ENCODE results near the gene YBX2. TPM values are rescaled to one million over a fixed set of nuclear protein-coding genes. Genes with fewer than 3 reads are reported as not detected.
A peak's percentile ranks its signal among the peaks of the same experiment; 100 is the strongest.

The YBX2 gene
- total RNA-seq, 1 experiment from 2014 or later: 24.0 TPM

DNA sequence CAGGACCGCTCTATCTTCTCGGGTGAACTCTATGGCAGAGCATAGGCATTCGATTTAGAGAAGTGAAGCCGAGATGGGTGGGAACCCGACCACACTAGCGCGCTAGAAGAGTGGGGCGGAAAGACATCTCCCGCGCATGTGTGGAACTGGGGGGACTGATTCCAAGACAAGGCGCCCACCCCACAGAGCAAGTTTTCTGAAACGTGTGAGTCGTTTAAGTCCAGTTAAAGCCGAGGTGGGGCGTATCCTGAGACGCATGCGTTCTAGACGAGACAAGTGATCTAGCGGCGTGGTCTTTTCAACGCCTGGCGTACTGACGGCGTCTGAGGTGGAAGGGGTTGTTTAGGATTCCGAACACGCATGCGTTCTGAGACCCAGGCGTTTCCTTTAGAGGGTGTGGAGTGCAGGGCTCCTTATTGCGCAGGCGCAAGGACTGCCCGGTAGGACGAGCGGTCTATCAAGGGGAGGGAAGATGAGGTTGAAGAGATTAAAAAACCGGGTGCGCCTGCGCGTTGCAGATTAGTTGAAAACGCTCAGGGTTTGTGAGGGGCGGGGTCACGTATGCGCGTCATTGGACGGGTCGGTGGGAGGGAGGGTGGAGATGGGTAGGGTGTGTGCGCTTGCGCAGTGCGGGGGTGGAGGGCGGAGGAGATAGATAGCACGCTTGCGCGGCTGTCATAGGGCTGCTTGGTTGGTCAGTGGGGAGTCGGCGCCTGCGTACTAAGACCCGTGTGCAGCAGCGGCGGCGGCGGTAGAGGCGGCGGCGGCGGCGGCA, 12.7 kb upstream of the YBX2 start, which contains the start of gene EIF5A:
Gene EIF5A, plus strand, starts transcription at position 718 of the 775 bp plus-strand sequence. CDS start 2,008 bp downstream, outside the sequence.
- peaks cover 25 to 26% of the 10 kb centered on the region in 2 experiments for H3K4me1 Mint-ChIP-seq
- Histone ChIP-seq H4K91ac (ENCODE audit: insufficient read length, low read depth, low read length) (peak within 1 kb of the TSS; percentile 65), H2BK5ac (ENCODE audit: insufficient read length, low read length) (no peak within 1 kb of the TSS), H2BK15ac (ENCODE audit: low read depth, low read length) (no peak within 1 kb of the TSS; the same call in 1 of the 2 replicates), H4K20me1 (ENCODE audit: control insufficient read depth, insufficient read depth, insufficient read length) (no peaks in the 10 kb centered on the region), H3K27me3 (ENCODE audit: insufficient read depth, low read length) (no peaks in the 10 kb centered on the region), H4K5ac (ENCODE audit: insufficient read length, low read depth, low read length) (no peak within 1 kb of the TSS), H4K8ac (replicated peaks; ENCODE audit: insufficient read length, low read depth, low read length) (no peak within 1 kb of the TSS), H3K79me1 (ENCODE audit: insufficient read depth, low read depth, low read length, poor library complexity, severe bottlenecking) (no peaks in the 10 kb centered on the region), H2BK120ac (ENCODE audit: low read depth, low read length, poor library complexity, severe bottlenecking) (no peak within 1 kb of the TSS), H3K9me3 (ENCODE audit: control insufficient read depth, low read depth, low read length) (no peaks in the 10 kb centered on the region), H3K4me1 (ENCODE audit: insufficient read depth, low read length) (peaks cover 2% of the 10 kb centered on the region; the same call in 1 of the 2 replicates), H2AK5ac (ENCODE audit: insufficient read length, low read length) (no peak within 1 kb of the TSS), H3K23ac (ENCODE audit: insufficient read length, low read depth, low read length) (no peak within 1 kb of the TSS), H3T11ph (ENCODE audit: low read length) (no peak within 1 kb of the TSS), H3K4ac (ENCODE audit: low read depth, low read length) (peak within 1 kb of the TSS; percentile 51; the same call in 1 of the 2 replicates), H3K18ac (ENCODE audit: insufficient read length, low read depth, low read length) (peak within 1 kb of the TSS; percentile 77), H3K79me2 (ENCODE audit: insufficient read depth, low read length) (peaks cover 21% of the 10 kb centered on the region), H3K23me2 (ENCODE audit: insufficient read length, low read depth, low read length, poor library complexity, severe bottlenecking) (peaks cover 9% of the 10 kb centered on the region), H3K27ac (ENCODE audit: insufficient read length, low read depth, low read length) (peak within 1 kb of the TSS; percentile 72), H2BK20ac (ENCODE audit: low read depth, low read length, poor library complexity, severe bottlenecking) (no peak within 1 kb of the TSS), H2AFZ (ENCODE audit: low read length) (no peak within 1 kb of the TSS), H3K9ac (ENCODE audit: extremely low read depth, insufficient read length, low read length) (peak within 1 kb of the TSS; percentile 84), H3K14ac (ENCODE audit: insufficient read depth, low read length) (peak within 1 kb of the TSS; percentile 78), H2BK12ac (ENCODE audit: insufficient read length, low read depth, low read length) (no peak within 1 kb of the TSS), H3K4me2 (ENCODE audit: insufficient read depth, insufficient read length, low read length) (peak within 1 kb of the TSS; percentile 81), H3K56ac (ENCODE audit: insufficient read length, low read depth, low read length) (no peak within 1 kb of the TSS)
- DNase-seq: peak; percentile 100
- no CpG with 5 or more reads among the region's 64 CpGs for WGBS (ENCODE audit: extremely low coverage, insufficient read length, low lambda C conversion rate)
- peak within 1 kb of the TSS; percentile 93 to 94 for H3K4me3 Mint-ChIP-seq
- peaks cover 31 to 39% (median 35%) of the 10 kb centered on the region in 3 experiments for H3K36me3 Mint-ChIP-seq (ENCODE audit: insufficient read depth in 1 of 3, low read depth in 3 of 3)
- H3K27me3 Mint-ChIP-seq (ENCODE audit: low read depth): no peaks in the 10 kb centered on the region; the same call in none of the 2 replicates
- TF ChIP-seq, protein P1, sequence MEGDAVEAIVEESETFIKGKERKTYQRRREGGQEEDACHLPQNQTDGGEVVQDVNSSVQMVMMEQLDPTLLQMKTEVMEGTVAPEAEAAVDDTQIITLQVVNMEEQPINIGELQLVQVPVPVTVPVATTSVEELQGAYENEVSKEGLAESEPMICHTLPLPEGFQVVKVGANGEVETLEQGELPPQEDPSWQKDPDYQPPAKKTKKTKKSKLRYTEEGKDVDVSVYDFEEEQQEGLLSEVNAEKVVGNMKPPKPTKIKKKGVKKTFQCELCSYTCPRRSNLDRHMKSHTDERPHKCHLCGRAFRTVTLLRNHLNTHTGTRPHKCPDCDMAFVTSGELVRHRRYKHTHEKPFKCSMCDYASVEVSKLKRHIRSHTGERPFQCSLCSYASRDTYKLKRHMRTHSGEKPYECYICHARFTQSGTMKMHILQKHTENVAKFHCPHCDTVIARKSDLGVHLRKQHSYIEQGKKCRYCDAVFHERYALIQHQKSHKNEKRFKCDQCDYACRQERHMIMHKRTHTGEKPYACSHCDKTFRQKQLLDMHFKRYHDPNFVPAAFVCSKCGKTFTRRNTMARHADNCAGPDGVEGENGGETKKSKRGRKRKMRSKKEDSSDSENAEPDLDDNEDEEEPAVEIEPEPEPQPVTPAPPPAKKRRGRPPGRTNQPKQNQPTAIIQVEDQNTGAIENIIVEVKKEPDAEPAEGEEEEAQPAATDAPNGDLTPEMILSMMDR (conservative IDR thresholded peaks at IDR 0.05): no peak
- peaks cover 0 to 6% of the 10 kb centered on the region in 2 experiments; a peak in 1 of 5 replicates for H3K9me3 Mint-ChIP-seq
- peak within 1 kb of the TSS; percentile 95 to 100 (median 98) for H3K27ac Mint-ChIP-seq

Measured in H9 (cell line).